SHP77 (cell line): ENCODE measurements around the gene CRYBB1.
"Not testable (repeated sequence)": the region's sequence is repeated elsewhere in the genome, so short reads cannot be mapped to it uniquely, and the experiment has no call there.

Source experiments
- DNase-seq, 2 experiments: peaks; one replicate each; lab custom pipeline; 2025; lab: John Stamatoyannopoulos, UW

Gene CRYBB1

GRCh38 chr22:26636296-26636695 is 18.5 kb upstream of the CRYBB1 start:
- DNase-seq: no peak

DNA sequence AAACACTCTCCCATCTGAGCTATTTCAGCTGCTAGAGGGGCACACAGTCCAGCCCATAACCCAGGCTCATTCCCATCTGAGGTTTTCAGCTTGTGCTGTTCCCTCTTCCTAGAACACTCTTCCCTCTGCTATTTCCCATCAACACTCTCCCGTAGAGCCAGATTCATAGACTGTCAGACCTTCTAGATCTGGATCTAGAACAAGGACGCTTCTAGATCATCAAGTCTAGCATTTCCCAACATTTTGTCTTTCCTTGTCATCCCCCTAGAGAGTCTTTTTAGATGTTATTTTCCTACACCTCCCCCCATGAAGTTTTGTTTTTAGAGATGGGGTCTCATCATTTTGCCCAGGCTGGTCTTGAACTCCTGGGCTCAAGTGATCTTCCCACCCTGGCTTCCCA is 17.3 kb upstream of the CRYBB1 start:
- no peak for DNase-seq

- no peak for DNase-seq
Measured at GRCh38 chr22:26634189-26634588, 16.4 kb upstream of the CRYBB1 start.

DNA sequence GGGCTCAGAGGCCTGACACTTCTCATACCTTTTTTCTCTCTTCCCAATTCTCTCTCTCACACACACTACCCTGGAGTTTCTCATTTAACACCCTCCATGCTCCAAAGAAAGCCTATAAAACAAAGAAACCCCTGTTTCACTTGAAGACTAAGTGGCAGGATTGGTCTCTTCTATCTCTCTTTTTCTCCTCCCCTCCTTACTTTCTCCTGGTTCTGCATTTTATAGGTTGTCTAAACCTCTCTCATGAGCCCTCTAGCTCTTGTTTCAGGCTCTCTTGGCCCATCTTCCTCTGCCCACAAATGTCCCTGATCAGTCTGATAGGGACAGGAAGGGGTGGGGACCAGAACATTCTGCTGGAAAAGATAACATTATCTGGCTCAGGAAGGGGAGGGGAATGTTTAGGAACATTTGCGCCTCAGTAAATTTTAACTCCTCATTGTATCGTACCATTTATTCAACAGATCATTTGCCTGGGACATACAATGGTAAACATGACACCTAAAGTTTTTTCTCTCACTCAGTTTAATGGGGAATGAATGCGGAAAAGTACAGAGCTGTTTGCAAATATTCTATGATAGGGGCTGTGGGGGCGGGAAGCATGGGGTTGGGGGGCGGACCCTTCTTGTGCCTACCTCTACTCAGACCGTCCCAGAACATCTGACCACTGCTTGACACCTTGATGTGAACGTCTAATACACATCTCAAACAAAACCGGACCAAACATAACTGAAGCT is 14.8 kb upstream of the CRYBB1 start:
- DNase-seq: no peak

DNA sequence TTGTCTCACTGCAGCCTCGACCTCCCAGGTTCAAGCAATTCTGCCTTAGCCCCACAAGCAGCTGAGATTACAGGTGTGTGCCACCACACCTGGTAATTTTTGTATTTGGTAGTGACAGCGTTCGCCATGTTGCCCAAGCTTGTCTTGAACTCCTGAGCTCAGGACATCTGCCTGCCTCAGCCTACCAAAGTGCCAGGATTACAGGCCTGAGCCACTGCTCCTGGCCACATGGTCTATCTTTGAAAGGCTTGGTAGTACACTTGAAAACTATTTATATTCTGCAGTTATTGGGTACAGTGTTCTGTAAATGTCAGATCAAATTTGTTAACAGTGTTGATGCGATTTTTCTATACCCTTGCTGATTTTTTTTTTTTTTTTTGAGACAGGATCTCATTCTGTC is 13.5 kb upstream of the CRYBB1 start:
- DNase-seq: no peak

- no peak for DNase-seq
Measured at GRCh38 chr22:26629988-26630761, 12.3 kb upstream of the CRYBB1 start.

GRCh38 chr22:26624803-26625202 is 7.0 kb upstream of the CRYBB1 start:
- no peak for DNase-seq

DNA sequence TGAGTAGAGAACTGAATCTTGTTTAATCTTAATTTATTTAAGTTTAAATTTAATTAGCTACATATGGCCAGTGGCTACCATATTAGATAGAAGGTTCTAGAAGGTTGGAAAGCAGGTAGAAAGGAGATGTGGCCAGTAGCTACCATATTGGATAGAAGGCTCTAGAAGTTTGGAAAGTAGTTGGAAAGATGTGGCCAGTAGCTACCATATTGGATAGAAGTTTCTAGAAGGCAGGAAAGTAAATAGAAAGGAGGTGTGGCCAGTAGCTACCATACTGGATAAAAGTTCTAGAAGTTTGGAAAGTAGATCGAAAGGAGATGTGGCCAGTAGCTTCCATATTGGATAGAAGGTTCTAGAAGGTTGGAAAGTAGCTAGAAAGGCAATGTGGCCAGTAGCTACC is 6.2 kb upstream of the CRYBB1 start:
- no peak for DNase-seq

DNA sequence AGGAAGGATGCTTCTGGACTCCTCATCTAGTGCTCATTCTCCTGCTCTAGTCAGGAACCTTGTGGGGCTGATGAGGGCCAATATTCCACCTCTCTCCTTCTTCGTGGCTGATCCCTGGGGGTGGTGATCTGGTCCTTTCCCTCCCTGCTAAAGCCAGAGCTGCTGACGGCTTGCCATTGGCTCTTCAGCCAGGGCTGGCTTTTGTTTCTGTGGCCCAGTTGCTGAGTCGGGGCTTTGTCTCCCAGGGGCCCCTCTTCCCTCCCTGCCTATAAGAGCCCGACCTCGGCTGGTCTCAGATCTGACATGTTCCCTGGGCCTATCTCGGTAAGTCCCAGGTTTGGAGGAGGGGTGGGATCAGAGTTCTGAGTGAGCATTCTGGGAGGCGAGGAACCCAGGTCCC is 3.8 kb upstream of the CRYBB1 start, which contains the start of gene CRYBA4:
CRYBA4 (plus strand) TSS at position 301 of the 400 bp plus-strand sequence. CDS start 634 bp downstream, outside the sequence.
- DNase-seq: no peak

- no peak for DNase-seq
Measured at GRCh38 chr22:26620197-26620596, 2.4 kb upstream of the CRYBB1 start.

- DNase-seq: no peak
Measured at GRCh38 chr22:26619510-26619909, 1.7 kb upstream of the CRYBB1 start.

DNA sequence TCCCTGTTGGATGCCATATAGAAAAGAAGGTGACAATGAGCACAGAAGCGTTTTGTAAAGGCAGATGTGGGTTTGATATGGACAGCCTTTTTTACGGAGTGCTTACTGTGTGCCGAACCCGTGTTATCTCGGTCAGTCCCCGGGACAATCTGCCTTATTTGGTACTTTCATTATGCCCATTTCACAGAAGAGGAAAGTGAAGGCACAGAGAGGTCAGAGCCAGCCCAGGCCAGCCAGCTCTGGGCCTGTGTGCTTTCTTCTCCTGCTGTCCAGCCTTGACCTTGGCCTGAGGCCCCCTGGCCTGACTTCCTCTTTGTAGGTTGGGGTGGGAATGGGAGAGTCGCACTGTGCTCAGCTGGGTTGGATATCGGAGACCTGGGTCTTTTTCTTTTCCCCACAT is 628 bp upstream of the CRYBB1 start:
- DNase-seq: no peak

- DNase-seq: no peak
Measured at GRCh38 chr22:26616650-26617049, 1.2 kb downstream of the CRYBB1 start.

GRCh38 chr22:26615830-26616435 is 1.9 kb downstream of the CRYBB1 start:
- no peak for DNase-seq

DNA sequence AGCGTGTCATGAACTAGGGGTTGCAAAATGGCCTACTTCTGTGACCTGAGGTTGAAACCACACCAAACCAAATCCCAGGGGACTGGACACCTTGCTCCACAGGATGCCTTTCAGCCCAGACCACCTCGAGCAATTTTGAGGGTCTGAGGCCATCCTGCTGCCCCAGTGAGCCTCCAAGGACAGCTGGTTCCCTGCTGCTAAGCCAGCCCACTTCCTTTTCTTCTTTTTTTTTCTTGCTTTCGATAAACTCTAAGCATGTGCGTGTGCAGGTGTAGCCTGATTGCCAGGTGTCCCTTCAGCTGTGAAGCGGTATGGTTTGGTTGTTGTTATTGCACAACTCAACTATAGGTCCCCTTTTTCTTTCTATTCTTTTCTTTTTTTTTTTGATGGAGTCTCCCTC is 2.7 kb downstream of the CRYBB1 start:
- DNase-seq: no peak

DNA sequence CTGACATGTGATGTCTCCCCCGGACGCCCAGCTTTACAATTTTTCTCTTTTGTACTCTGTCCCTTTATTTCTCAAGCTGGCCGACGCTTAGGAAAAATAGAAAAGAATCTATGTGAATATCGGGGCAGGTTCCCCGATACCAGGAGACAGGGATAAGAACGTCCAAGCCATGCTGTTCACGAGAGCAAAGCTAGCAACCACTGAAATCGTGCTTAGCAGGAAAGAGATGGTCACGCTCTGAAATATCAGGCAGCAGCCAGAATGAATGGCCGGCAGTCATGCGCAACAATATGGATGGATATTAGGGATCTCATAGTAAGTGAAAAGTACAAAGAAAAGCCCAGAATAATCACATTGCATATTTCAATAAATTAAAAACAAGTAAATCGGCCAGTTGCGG is 3.5 kb downstream of the CRYBB1 start:
- no peak for DNase-seq

DNA sequence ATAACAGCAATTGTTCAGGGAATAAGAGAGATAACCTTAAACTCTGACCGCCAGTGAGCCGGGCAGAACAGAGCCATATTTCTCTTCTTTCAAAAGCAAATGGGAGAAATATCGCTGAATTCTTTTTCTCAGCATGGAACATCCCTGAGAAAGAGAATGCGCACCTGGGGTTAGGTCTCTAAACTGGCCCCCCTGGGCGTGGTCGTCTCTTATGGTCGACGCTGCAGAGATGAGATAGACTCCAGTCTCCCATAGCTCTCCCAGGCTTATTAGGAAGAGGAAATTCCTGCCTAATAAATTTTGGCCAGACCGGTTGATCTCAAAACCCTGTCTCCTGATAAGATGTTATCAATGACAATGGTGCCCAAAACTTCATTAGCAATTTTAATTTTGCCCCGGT is 4.1 kb downstream of the CRYBB1 start:
- not testable (repeated sequence) for DNase-seq

DNA sequence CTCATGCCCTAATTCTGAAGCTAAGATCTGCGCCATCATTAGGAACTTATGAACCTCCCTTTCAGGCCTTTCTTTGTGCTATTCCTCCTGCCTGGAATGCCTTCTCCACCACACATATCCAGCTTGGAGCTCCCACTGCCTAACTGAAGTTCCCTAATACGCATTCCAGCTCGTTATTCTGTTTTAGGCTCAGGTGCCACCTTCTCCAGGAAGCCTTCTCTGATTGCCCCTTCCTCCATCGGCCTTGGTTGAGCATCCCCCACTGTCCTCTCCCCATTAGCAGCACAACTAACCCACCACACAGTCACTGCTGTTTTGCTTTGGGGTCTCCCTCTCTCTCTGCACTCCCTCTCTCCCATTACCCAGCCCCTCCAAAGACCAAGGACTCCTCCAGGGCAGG is 5.2 kb downstream of the CRYBB1 start:
- no peak for DNase-seq

DNA sequence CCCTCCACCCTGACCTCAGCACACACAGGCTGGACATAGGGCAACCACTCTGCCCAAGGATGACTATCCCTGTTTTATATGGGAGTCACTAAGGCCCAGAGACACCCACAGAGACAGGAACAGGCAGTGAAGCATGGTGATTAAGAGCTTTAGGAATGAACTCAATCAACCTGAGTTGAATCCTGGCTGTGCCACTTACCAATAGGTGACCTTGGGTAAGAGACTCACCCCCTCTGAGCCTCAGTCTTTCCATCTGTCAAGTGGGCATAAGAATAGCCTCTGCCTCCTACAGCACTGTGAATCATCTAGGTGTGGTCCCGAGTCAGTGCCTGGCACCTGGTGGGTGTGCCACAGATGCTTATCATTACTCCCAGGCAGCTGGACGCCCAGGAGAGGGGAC is 6.8 kb downstream of the CRYBB1 start:
- DNase-seq: no peak

- DNase-seq: no peak
Measured at GRCh38 chr22:26610072-26610958, 7.5 kb downstream of the CRYBB1 start.

- DNase-seq: no peak
Measured at GRCh38 chr22:26609287-26609686, 8.5 kb downstream of the CRYBB1 start.

- no peak for DNase-seq
Measured at GRCh38 chr22:26608129-26608528, 9.7 kb downstream of the CRYBB1 start.
